Measurements from ENCODE around the gene PTPRH. TPM values are rescaled to one million over a fixed set of nuclear protein-coding genes. Genes with fewer than 3 reads are reported as not detected.

Gene PTPRH
- total RNA-seq, 1 experiment from 2014 or later, result 0.17 TPM

DNA sequence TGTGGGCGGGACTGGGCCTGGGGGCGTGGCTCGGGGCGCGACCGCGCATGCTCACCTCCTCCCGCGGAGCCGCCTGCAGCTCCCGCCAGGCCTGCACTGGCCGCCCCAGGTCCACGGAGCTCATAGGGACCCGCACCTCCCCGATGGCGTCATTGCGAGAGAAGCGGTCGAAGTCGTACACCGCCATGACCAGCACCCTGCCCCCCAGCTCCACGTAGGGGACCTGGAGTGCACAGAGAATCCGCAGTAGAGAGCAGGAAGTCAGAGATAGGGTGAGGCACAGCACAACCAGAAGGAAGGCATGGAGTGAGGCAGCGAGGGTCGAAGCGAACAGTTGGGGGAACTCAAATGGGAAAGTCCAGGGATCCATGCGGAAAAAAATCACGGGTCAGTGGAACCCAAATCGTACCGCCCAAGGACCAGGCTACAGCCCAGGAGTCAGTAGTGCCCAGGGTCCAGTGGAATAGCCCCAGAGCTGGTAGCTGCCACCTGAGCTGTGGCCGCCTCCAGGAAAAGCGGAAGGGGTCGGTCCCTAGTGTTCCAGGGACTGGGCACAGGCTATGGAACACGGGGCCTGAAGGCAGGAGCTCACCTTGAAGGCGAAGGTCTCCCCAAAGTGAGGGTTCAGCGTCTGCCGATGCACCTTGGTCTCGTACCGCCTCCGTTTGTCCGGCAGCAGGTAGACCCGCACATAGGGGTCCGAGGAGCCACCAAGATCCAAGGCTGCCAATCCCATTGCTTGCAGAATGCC, 34.0 kb downstream of the PTPRH start:
- no peak for DNase-seq (ENCODE audit: low spot score)
- no TSS peak for BruUV-seq (replicated peaks)
- intact Hi-C loops (cut with micrococcal nuclease; ENCODE audit: unreplicated experiment), result loop anchor here (5.0 kb wide), 1 partner anchor 42 kb away; no protein-coding TSS in a partner anchor
- CTCF ChIA-PET, result no interaction called here
- Histone ChIP-seq H3K27ac (ENCODE audit: low read depth, low read length, poor library complexity, severe bottlenecking) (no peak overlapping the region), H3K27me3 (replicated peaks; ENCODE audit: insufficient read depth, low read depth, low read length, poor library complexity) (peaks cover 10% of the 10 kb centered on the region), H3K36me3 (ENCODE audit: insufficient read depth, low read length, poor library complexity, severe bottlenecking) (no peaks in the 10 kb centered on the region), H3K4me3 (ENCODE audit: low read depth, low read length, poor library complexity, severe bottlenecking) (no peak overlapping the region), H3K4me1 (ENCODE audit: insufficient read depth, low read length, poor library complexity, severe bottlenecking) (peaks cover 9% of the 10 kb centered on the region), H3K9me3 (ENCODE audit: low read depth, low read length, poor library complexity, severe bottlenecking) (no peaks in the 10 kb centered on the region)
- POLR2A ChIA-PET (ENCODE audit: low non-redundant PET), result no interaction called here
- TF ChIP-seq, protein P1, sequence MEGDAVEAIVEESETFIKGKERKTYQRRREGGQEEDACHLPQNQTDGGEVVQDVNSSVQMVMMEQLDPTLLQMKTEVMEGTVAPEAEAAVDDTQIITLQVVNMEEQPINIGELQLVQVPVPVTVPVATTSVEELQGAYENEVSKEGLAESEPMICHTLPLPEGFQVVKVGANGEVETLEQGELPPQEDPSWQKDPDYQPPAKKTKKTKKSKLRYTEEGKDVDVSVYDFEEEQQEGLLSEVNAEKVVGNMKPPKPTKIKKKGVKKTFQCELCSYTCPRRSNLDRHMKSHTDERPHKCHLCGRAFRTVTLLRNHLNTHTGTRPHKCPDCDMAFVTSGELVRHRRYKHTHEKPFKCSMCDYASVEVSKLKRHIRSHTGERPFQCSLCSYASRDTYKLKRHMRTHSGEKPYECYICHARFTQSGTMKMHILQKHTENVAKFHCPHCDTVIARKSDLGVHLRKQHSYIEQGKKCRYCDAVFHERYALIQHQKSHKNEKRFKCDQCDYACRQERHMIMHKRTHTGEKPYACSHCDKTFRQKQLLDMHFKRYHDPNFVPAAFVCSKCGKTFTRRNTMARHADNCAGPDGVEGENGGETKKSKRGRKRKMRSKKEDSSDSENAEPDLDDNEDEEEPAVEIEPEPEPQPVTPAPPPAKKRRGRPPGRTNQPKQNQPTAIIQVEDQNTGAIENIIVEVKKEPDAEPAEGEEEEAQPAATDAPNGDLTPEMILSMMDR (conservative IDR thresholded peaks at IDR 0.05; ENCODE audit: low read depth, low read length), result no peak
- TF ChIP-seq EZH2 (IDR thresholded peaks at IDR 0.05; ENCODE audit: borderline replicate concordance, low read depth, low read length, poor library complexity, severe bottlenecking), result no peak

DNA sequence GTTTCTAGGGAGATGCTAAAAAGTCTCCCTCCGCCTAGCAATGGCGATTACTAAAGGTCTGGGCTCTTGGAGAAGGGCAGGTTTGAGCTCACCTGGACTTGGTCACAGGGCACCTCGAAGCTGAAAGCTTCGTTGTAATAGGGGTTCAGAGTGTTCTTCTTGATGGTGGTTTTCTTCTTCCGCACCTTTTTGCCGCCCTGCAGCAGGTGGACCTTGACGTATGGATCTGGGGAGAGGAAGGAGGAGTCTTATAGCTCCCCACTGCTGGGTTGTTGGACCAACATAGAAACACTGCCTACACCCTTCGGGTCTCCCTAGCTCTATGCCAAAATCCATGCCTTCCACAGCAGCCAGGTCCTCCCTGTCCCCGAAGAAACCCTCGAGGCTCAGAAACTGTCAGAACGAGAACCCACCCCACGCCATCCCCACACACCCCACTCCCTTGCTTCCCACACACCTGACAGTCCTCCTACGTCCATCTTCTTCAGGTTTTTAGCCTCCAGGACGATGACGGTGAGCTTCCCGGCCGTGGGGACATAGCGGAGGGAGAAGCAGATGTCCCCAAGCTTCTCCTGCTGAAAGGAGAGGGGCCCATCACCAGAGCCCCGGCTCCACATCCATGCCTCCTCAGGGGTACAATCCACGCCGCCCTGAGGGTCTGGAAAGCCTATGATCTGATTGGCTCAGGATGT, 34.7 kb downstream of the PTPRH start:
- Histone ChIP-seq H3K27me3 (replicated peaks; ENCODE audit: insufficient read depth, low read depth, low read length, poor library complexity) (peaks cover 3% of the 10 kb centered on the region), H3K36me3 (ENCODE audit: insufficient read depth, low read length, poor library complexity, severe bottlenecking) (no peaks in the 10 kb centered on the region), H3K27ac (ENCODE audit: low read depth, low read length, poor library complexity, severe bottlenecking) (no peak overlapping the region), H3K4me1 (ENCODE audit: insufficient read depth, low read length, poor library complexity, severe bottlenecking) (peaks cover 4% of the 10 kb centered on the region), H3K4me3 (ENCODE audit: low read depth, low read length, poor library complexity, severe bottlenecking) (peak overlapping the region; percentile 46), H3K9me3 (ENCODE audit: low read depth, low read length, poor library complexity, severe bottlenecking) (no peaks in the 10 kb centered on the region)
- intact Hi-C loops (cut with micrococcal nuclease; ENCODE audit: unreplicated experiment), result loop anchor here (5.0 kb wide), 1 partner anchor 43 kb away; no protein-coding TSS in a partner anchor
- TF ChIP-seq, protein P1 (conservative IDR thresholded peaks at IDR 0.05; ENCODE audit: low read depth, low read length), result no peak
- no peak for TF ChIP-seq EZH2 (IDR thresholded peaks at IDR 0.05; ENCODE audit: borderline replicate concordance, low read depth, low read length, poor library complexity, severe bottlenecking)
- CTCF ChIA-PET, result no interaction called here
- no peak for DNase-seq (ENCODE audit: low spot score)
- BruUV-seq (replicated peaks), result no TSS peak
- POLR2A ChIA-PET (ENCODE audit: low non-redundant PET), result interaction anchor here (0.6 kb wide), 1 partner anchor 681 kb away, joined by 3 read pairs; no protein-coding TSS in a partner anchor

DNA sequence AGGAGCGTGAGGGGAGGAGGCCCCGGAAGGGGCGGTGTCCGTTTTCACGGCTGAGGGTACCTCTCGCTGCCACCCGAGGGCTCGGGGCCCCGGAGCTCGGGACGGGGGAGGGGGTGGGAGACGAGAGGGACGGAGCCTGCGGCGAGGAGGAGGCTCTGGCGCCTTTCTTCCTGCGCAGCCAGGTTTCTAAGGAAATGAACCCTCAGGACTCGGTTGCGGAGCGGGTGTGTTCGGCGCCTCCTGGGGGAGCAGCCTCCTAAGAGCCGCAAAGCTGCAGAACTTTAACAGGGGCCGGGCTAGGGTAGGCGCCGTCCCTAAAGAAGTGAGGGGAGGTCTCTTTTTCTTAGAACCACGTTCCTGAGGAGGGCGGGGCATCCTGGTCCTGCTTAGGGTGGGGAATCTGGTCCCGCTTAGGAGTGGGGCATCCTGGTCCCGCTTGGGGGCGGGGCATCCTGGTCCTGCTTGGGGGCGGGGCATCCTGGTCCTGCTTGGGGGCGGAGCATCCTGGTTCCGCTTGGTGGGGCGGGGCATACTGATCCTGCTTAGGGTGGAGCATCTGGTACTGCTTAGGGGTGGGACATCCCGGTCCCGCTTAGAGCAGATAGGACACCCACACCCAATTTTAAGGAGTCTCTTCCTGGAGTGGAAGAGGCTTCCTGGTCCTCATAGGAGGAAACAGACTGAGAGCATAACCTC, 35.4 kb downstream of the PTPRH start:
- no peak overlapping the region for H3K27ac ChIP-seq (ENCODE audit: low read depth, low read length, poor library complexity, severe bottlenecking)
- intact Hi-C loops (cut with micrococcal nuclease; ENCODE audit: unreplicated experiment), result no loop called here
- no peaks in the 10 kb centered on the region for H3K4me1 ChIP-seq (ENCODE audit: insufficient read depth, low read length, poor library complexity, severe bottlenecking)
- ChIA-PET POLR2A (ENCODE audit: low non-redundant PET) (interaction anchor here (0.6 kb wide), 1 partner anchor 681 kb away, joined by 3 read pairs; no protein-coding TSS in a partner anchor), CTCF (no interaction called here)
- H3K27me3 ChIP-seq (replicated peaks; ENCODE audit: insufficient read depth, low read depth, low read length, poor library complexity), result no peaks in the 10 kb centered on the region
- BruUV-seq (replicated peaks), result no TSS peak
- peak overlapping the region; percentile 46 for H3K4me3 ChIP-seq (ENCODE audit: low read depth, low read length, poor library complexity, severe bottlenecking)
- H3K9me3 ChIP-seq (ENCODE audit: low read depth, low read length, poor library complexity, severe bottlenecking), result no peaks in the 10 kb centered on the region
- no peak for TF ChIP-seq EZH2 (IDR thresholded peaks at IDR 0.05; ENCODE audit: borderline replicate concordance, low read depth, low read length, poor library complexity, severe bottlenecking)
- TF ChIP-seq, protein P1 (conservative IDR thresholded peaks at IDR 0.05; ENCODE audit: low read depth, low read length), result no peak
- DNase-seq (ENCODE audit: low spot score), result peak; percentile 88
- H3K36me3 ChIP-seq (ENCODE audit: insufficient read depth, low read length, poor library complexity, severe bottlenecking), result no peaks in the 10 kb centered on the region

All from A673 (cell line).